ENCODE data around the gene SLMAP.

The SLMAP gene

GRCh38 chr3:57852896-57853295 is 96.8 kb downstream of the SLMAP start:
- Histone ChIP-seq H4K20me1 (ENCODE audit: insufficient read depth) (no peaks in the 10 kb centered on the region), H3K27me3 (ENCODE audit: insufficient read depth, low read depth) (no peaks in the 10 kb centered on the region), H3K4me2 (no peak overlapping the region), H3K4me3 (IDR thresholded peaks at IDR 0.05; ENCODE audit: insufficient read depth, low read depth, low read length) (no peak overlapping the region), H3K9ac (no peak overlapping the region), H3K79me2 (ENCODE audit: insufficient read depth, low read depth) (no peaks in the 10 kb centered on the region), H3K4me1 (ENCODE audit: low read depth, poor library complexity, severe bottlenecking) (no peaks in the 10 kb centered on the region), H3K27ac (no peak overlapping the region), H3K36me3 (ENCODE audit: insufficient read depth) (no peaks in the 10 kb centered on the region), H2AFZ (ENCODE audit: low read depth) (no peak overlapping the region)
- TF ChIP-seq, protein P1, sequence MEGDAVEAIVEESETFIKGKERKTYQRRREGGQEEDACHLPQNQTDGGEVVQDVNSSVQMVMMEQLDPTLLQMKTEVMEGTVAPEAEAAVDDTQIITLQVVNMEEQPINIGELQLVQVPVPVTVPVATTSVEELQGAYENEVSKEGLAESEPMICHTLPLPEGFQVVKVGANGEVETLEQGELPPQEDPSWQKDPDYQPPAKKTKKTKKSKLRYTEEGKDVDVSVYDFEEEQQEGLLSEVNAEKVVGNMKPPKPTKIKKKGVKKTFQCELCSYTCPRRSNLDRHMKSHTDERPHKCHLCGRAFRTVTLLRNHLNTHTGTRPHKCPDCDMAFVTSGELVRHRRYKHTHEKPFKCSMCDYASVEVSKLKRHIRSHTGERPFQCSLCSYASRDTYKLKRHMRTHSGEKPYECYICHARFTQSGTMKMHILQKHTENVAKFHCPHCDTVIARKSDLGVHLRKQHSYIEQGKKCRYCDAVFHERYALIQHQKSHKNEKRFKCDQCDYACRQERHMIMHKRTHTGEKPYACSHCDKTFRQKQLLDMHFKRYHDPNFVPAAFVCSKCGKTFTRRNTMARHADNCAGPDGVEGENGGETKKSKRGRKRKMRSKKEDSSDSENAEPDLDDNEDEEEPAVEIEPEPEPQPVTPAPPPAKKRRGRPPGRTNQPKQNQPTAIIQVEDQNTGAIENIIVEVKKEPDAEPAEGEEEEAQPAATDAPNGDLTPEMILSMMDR (conservative IDR thresholded peaks at IDR 0.05; ENCODE audit: low read depth, low read length), result no peak

GRCh38 chr3:57855281-57855680 is 99.2 kb downstream of the SLMAP start:
- Histone ChIP-seq H3K79me2 (ENCODE audit: insufficient read depth, low read depth) (no peaks in the 10 kb centered on the region), H4K20me1 (ENCODE audit: insufficient read depth) (no peaks in the 10 kb centered on the region), H3K27ac (no peak overlapping the region), H3K4me1 (ENCODE audit: low read depth, poor library complexity, severe bottlenecking) (no peaks in the 10 kb centered on the region), H3K4me3 (IDR thresholded peaks at IDR 0.05; ENCODE audit: insufficient read depth, low read depth, low read length) (no peak overlapping the region), H3K9ac (no peak overlapping the region), H2AFZ (ENCODE audit: low read depth) (no peak overlapping the region), H3K27me3 (ENCODE audit: insufficient read depth, low read depth) (no peaks in the 10 kb centered on the region), H3K36me3 (ENCODE audit: insufficient read depth) (no peaks in the 10 kb centered on the region), H3K4me2 (no peak overlapping the region)
- TF ChIP-seq, protein P1 (conservative IDR thresholded peaks at IDR 0.05; ENCODE audit: low read depth, low read length), result no peak

- Histone ChIP-seq H3K9ac (no peak overlapping the region), H2AFZ (ENCODE audit: low read depth) (no peak overlapping the region), H3K27me3 (ENCODE audit: insufficient read depth, low read depth) (no peaks in the 10 kb centered on the region), H3K4me2 (no peak overlapping the region), H4K20me1 (ENCODE audit: insufficient read depth) (no peaks in the 10 kb centered on the region), H3K79me2 (ENCODE audit: insufficient read depth, low read depth) (no peaks in the 10 kb centered on the region), H3K4me1 (ENCODE audit: low read depth, poor library complexity, severe bottlenecking) (no peaks in the 10 kb centered on the region), H3K4me3 (IDR thresholded peaks at IDR 0.05; ENCODE audit: insufficient read depth, low read depth, low read length) (no peak overlapping the region), H3K36me3 (ENCODE audit: insufficient read depth) (no peaks in the 10 kb centered on the region), H3K27ac (no peak overlapping the region)
- TF ChIP-seq, protein P1 (conservative IDR thresholded peaks at IDR 0.05; ENCODE audit: low read depth, low read length), result no peak
Observed at GRCh38 chr3:57855943-57856342, 99.8 kb downstream of the SLMAP start.

- no peaks in the 10 kb centered on the region for H3K79me2 ChIP-seq (ENCODE audit: insufficient read depth, low read depth)
- H3K4me1 ChIP-seq (ENCODE audit: low read depth, poor library complexity, severe bottlenecking), result no peaks in the 10 kb centered on the region
- H3K36me3 ChIP-seq (ENCODE audit: insufficient read depth), result no peaks in the 10 kb centered on the region
- H3K27me3 ChIP-seq (ENCODE audit: insufficient read depth, low read depth), result no peaks in the 10 kb centered on the region
- no peak overlapping the region for H3K27ac ChIP-seq
- H4K20me1 ChIP-seq (ENCODE audit: insufficient read depth), result no peaks in the 10 kb centered on the region
- H2AFZ ChIP-seq (ENCODE audit: low read depth), result no peak overlapping the region
- H3K4me3 ChIP-seq (IDR thresholded peaks at IDR 0.05; ENCODE audit: insufficient read depth, low read depth, low read length), result no peak overlapping the region
- no peak overlapping the region for H3K9ac ChIP-seq
- no peak overlapping the region for H3K4me2 ChIP-seq
- TF ChIP-seq, protein P1 (conservative IDR thresholded peaks at IDR 0.05; ENCODE audit: low read depth, low read length), result no peak; the same call in 1 of the 2 replicates
Observed at GRCh38 chr3:57856675-57857074, 100.6 kb downstream of the SLMAP start.

Measured in KMS-11 (cell line).